Testis (tissue), 2 donors: Measurements from ENCODE around the gene PPM1H.

Experiments used
- POLR2A ChIP-seq: fragments of 450-650 bp; IDR thresholded peaks from one replicate; pipeline ENCODE4 v1.6.1; 2017; ENCODE audit warnings: antibody characterized with exemption, mild to moderate bottlenecking, moderate library complexity
- TF ChIP-seq, protein P1 (sequence below), 3 experiments: fragments of 450-650 bp in 2 of 3; fragments of 200-600 bp in 1 of 3; sonication (generic) in 1 of 3; IDR thresholded peaks; one replicate each; pipeline ENCODE4 v1.5.1; 2016 to 2019; ENCODE audit warnings: antibody characterized with exemption in 3 of 3, mild to moderate bottlenecking in 2 of 3, moderate library complexity in 1 of 3

DNA sequence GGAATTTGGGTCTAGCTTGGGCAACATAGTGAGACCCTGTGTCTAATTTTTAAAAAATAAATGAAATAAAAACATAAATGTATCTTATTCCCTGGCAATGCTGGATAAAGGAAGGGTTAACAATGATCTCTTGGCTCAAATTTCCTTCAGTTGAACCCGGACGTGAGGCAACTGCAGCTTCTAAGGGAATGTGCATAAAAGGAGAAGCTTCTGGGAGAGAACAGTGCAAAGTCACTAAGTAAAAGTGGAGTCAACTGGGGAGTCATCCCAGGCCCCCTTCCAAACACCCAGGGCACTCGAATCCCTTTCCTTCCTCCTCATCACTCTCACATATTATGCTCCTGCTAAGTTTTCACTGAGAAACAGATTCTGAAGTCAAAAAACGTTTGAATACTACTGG lies 147.3 kb downstream of the PPM1H start:
- TF ChIP-seq POLR2A, result no peak
- TF ChIP-seq, protein P1, sequence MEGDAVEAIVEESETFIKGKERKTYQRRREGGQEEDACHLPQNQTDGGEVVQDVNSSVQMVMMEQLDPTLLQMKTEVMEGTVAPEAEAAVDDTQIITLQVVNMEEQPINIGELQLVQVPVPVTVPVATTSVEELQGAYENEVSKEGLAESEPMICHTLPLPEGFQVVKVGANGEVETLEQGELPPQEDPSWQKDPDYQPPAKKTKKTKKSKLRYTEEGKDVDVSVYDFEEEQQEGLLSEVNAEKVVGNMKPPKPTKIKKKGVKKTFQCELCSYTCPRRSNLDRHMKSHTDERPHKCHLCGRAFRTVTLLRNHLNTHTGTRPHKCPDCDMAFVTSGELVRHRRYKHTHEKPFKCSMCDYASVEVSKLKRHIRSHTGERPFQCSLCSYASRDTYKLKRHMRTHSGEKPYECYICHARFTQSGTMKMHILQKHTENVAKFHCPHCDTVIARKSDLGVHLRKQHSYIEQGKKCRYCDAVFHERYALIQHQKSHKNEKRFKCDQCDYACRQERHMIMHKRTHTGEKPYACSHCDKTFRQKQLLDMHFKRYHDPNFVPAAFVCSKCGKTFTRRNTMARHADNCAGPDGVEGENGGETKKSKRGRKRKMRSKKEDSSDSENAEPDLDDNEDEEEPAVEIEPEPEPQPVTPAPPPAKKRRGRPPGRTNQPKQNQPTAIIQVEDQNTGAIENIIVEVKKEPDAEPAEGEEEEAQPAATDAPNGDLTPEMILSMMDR (IDR thresholded peaks at IDR 0.05), result no peak
